Bone marrow (tissue), 2 donors: ENCODE results near the gene HOXB5.

Experiments
- DNase-seq, 2 donors: peaks; one replicate each; lab custom pipeline; 2025; lab: John Stamatoyannopoulos, UW

The HOXB5 gene

DNA sequence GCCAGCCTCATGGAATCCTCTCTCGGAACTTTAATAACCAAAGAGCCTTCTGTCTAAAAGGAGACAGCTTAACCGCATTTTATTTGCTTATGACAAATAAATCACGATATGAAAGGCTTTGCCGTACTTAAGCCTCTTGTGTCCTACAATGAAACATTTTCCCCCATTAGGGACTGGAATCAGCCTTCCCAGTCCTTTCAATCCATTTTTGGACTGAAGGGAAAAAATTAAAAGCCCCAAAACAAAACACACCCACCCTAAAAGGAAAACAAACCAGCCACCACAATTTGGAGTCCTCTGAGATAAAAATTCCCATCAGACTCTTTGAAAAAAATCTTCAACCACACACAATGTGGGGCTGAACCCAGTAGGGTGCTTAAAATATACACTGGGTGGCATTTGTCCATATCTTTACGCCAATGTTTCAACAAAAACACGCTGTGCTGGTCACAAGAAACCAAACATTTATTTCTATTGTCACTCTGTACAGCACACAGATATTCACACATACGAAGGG, 18.5 kb downstream of the HOXB5 start:
- no peak for DNase-seq

DNA sequence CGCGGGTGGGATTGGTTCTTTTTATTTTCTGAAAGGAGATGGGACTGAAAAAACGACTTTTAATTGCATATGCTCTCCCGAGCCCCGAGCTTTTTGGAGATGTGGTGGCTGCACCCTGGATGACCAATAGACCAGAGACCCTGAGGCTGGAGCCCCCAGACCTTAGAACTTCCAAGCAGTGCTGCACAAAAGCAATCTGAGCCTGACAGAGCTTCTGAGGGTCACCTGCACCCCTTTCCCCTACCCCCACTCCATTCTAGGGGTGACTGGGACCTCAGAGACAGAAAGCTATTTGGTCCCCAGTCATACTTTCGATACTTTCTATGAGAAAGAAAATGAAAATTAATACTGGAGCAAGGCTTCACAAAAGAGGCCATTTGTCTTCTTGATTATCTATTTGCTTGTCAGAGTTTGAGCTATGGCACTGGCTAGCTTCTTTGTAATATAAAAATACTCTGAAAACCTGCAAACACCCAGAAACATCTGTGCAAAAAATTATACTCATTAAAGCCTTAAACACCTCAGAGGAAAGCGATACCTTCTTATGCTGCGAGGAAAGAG, 19.0 kb downstream of the HOXB5 start:
- no peak for DNase-seq

DNA sequence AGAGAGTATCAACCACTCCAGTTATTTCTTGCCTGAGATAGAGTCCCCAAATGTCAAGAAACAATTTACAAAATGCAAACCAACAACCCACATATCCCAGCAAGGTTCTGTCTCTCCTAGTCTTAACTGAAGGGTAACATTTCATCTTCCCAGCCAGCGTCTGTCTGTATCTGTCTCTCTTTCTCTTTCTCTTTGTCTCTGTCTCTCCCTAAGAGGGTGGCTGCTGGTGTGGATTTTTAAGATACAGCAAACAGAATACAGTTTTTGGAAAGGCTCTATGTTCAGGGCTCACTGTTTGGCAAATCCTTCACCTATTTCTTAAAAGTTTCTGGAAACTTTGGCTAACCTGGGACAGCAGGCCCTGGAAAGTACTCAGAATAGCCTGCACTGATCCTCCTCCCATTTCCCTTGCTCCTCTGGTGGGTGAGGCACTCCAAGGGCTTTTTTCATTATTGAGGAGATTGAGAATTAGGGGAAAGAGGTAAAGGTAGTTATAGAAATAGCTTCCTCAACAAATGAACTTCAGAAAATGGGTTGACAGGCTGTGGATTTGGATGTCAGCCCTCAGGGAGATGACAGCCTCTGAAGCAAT, 21.7 kb downstream of the HOXB5 start:
- DNase-seq, result no peak

DNA sequence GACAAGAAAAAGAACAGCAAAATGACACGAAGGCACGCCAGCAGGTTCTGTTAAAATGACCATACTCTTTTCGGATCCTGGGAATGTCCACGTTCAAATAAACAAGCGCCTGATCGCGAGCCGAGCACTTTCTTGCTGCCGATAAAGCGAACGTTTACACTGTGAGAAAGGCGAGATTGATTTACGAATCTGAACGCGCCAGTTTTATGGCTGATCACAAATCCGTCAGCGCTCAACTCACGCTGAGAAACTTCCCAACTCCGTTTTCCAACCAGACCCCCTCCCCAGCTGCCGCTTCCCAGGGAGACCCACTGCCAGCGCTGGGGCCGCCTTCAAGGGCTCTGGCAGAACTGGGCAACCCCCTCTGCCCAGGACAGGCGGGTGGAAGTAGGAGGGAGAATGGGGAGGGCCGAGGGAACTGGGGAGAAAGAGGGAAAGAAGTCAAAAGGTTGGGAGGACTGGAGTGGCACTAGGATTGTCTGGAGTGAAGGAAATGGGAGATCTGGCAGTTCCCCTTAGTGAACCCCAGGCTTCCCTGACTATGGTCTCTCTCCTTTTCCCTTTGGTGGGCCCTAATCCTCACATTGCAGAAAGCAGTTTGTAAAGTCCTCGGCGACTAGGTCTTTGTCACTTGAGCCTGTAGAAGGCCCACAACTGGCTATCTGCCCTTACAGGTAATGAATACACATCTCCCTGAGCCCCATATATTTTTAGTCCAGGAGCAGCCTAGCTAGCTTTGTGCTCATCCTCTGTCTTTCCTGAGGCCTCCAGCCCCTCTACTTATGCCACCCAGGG, 22.4 kb downstream of the HOXB5 start:
- DNase-seq, result no peak

DNA sequence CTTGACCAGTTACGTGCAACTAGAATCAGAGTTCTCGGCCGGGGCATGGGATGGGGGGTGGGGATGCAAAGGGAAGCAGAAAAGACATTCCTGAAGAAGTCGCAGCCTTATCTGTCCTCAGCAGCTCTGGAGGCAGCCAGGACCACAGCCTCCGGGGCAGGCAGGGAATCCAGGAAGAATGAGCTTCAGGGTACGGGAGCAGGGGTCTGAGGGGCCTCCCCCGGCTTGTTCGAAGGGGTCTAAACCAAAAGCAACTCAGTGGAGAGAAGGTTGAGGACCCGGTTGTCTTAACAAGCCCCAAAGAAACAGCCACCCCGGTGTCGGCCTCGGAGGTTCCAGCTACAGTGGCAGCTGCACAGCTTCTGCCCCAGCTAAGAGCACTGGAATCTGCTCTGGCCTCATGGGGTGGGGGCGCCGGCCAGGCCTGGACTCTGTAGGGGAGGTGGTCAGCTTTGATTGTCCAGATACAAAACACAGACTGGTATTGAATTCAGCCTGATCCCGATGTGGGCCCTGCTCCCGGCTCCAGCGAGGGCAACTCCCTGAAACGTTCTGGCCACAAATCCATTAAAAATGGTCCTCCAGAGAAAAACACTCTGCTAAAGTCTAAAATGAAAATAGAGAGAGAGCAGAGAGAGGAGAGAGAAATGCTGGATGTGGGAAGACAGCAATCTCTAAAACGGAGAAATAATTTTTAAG, 23.1 kb downstream of the HOXB5 start:
- DNase-seq, result no peak

DNA sequence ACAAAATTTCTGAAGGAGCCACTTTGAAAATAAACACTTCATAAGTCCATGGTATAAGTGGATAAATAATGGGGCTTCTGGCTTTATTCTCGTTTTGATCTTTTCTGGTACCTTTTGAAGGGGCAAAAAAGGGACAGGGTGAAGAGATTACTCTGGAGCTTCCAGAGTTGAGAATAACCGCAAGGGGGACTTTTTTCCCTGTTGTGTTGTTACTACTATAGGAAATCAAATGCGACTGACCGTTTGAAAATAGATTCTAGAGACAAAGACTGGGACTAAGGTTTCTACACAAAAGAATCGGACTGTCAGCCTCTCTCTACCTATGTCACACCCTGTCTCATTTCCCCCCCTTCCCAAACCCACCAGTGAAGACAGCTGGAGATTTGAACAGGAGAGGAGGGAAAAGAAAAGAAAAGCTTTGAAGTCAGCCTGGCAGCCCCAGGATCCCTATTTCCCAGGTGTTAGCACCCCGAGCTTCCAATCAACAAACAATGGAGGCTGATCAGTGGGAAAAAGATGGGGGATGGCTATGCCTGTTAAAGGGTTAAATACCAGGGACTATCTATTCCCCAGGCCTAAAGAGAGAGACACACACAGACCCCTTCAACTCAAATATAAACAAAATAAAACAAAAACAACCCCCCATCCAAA, 23.8 kb downstream of the HOXB5 start:
- DNase-seq, result no peak

DNA sequence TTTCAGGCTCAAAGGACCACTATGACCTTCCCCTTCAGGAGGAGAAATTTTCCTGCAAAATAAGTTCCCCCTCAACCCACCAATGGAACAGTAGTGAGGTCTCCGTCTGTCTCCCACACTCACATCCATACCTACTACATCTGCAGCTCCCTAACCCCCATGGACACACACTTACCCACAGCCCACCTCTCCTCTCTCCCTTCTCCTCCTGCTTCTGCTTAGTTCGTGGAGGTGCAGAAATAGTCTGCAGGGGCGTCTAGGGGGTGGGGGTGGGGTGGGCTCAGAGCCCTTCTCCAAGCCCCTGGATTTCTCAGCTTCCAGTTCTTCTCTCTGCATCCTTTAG, 24.4 kb downstream of the HOXB5 start:
- no peak for DNase-seq

DNA sequence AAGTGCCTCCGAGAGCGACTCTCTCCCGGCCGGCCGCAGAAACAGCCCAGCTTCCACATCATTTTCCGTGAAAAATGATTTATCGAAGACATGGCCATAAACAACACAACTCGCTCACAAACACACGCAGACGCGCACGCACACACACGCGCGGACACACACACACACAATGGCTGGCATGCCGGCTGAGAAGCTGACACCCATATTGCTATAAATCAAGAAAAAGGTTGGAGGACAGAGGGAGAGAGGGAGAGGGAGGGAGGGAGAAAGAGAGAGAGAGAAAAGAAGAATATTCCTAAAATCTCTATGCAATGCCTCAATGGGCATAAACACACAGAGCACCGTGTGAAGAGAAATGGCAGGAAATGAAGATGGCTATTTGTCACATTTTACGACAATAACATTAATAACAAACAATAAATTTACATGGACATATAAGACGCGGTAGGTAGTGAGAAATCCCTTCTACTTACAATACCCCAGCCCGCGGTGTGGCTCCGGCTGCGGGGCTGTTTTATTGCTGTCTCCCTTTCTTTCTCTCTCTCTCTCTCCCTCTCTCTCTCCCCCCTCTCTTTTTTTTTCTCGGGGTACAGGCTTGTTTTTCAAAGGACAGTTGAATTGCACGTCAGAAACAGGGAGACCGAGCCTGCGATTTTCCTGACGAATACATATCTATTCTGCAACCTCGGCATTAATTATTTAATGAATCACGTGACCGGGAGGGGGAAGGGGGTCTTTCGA, 24.9 kb downstream of the HOXB5 start:
- no peak for DNase-seq

DNA sequence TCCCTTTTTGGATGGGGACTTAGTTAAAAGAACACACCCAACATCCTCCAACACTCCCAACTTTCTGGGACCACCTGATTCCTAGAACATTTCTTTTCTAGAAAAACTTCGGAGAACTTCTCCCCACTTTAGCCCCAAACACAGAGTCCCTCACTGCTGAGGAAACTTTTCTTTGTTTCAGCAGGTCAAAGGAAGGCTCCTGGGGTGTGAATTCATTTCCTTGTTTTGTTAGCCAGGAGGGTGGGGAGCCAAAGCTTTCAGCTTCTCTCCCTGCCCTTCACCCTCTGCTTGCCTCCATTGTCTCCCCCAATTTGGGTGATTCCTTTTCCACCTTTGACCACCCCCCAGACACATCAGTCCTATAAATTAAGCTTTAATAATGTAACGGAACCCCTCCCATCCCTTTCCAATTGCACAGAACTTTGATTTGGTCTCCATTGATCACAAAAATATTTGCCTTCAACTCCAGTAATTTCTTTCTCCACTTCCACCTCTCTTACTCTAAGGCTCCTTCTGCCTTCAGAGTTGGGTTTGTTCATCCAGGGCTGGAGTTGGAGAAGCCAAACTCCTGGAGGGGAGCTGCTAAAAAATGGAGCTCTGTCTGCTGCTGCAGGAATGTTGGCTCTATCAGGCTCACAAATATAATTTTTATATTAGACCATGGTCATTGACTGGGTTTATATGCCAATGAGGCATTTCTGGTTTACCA, 25.8 kb downstream of the HOXB5 start:
- DNase-seq, result no peak

DNA sequence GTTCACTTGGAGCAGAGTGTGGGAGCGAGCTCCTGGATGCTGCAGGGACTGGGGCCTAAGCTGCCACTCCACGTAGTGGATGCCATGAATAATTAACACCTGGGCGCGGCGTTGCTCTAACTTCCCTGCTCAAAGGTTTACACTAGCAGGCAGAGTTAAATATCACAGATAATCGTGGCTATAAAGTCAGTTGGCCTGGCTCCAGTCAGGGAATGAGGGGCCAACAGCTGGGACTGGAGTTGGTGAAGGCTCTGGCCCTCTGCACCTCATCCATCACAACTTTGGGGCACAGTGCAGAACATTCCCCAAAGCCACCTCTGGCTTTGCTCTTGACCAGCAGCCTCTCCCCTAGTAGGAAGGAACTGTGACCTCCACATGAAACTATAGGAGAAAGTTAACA, 26.4 kb downstream of the HOXB5 start:
- DNase-seq, result no peak

DNA sequence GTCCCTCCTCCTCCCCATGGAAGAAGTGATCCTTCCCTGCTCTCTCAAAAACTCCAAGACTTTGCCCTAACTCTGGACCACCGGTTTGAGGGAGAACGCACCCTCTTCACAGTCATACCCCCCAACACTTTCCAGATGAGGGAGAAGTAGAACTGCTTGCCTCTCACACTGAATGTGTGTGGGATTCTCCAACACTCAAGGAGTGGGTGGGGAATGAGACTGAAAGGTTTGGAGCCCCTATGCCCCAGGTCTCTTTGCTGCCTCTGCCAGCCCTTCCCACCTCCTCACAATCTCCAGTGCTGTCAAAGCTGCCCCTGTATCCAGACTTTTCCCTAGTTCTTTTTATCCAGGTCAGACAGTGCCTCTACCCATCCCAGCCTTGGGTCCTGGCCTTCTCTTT, 26.9 kb downstream of the HOXB5 start:
- DNase-seq, result no peak

DNA sequence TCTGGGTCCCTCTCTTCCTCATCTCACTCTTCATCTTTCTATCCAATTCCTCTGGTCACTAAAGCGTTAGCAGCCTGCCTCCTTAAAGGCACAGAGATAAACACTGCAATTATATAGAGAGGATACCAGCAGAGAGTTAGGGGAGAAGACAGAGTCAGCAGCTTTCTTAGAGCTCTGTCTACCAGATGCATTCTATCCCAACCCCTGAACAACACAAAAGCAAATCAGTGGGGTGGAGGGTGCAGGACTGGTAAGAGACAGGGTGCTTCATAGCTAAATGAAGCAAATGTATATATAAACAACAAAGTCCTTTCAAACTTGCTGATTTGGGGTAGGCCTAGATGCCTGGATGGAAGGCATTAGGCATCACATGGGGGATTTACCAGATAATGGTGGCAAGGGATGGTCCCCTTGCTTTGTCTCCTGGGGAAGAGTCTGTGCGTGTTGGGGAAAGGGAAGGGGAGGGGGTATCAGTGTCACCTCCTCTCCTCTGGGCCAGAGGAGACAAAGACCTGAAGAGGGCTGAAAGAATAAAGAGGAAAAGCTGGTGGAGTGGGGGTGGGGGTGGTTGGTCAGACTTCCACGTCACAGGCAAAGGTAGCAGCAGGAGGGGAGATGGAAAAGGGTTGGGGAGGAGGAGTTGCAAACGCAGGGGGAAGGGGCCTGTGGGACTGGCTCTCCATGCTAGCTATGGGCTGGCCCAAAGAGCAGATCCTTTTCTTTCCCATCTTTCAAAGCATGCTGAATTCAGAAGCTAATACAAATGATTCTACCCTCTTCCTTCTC, 27.5 kb downstream of the HOXB5 start:
- no peak for DNase-seq

DNA sequence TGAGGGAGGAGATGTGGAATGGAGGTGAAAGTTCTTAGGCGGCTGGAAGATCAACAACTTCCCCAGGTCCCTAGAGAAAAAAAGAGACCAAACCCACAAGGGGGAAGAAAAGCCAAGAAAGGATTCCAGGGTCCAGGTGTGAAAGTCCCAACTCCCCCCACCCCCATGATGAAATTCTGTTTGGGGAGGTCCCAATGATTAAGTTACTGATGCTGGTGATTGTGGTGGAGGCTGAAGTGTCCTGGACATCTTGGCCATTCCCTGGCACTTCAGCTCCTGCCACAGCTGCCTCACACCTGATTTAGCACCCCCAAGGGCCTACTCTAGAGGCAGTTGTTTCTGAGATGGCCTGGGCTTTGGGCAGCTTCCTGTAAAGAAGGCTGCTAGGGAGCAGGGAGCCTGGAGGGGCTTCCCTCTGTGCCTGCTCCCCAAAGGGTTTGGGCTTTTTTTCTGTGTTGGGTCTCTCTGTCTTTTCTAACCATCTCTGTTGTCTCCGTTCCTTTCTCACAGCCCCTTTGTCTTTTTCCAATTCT, 28.5 kb downstream of the HOXB5 start:
- no peak for DNase-seq

DNA sequence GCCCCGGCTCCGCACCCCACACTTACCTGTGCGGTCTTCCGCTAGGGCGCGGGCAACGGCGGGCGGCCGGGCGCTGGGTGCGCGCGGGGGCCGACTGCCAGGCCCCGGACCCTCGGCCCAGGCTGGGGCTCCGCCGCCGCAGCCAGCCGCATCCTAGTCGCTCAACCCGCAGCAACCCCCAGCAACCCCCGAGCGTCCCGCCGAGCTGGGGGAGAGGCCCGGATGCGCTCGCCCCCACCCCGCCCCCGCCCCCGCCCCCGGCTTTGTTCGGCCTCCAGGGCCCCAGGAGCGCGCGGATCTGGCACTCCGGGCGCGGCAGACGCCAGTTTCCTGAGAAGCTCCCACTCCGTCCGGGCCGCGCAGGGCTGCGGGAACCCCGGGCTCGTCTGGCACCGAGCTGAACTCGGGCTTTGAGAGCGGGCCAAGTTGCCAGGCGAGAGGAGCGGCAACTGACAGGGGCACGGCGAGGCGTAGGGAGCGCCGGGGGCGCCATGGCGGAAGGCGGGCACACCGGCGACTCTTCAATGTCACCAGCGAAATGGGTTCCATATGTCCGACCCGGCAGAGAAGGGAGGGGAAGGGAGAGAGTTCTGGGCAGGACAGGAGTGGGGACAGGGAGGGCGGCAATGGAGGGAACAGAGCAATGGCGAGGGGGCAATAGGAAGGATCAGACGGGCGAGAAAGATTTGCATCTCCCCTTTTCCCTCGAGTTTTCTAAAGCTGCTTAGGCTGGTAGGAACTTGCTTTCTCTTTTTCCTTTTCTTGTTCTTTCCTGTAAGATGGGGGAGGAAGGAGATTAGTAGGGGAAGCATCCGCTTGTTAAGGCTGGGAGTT, 29.2 kb downstream of the HOXB5 start:
- no peak for DNase-seq

DNA sequence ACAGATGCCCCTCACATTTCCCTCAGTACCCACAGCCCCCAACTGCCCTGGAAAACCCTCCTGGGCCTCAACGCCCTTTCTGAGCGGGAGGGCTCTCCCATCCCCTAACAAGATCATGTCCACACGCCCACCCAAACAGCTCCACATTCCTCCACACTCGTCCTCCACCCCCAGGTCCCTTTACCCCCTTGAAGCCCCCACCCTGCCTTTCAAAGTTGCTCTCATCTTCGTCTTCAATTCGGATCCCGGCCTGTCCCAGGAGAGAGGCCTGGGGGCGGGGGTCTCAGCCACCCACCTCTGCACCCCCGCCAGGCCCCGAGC, 29.8 kb downstream of the HOXB5 start:
- DNase-seq, result no peak

DNA sequence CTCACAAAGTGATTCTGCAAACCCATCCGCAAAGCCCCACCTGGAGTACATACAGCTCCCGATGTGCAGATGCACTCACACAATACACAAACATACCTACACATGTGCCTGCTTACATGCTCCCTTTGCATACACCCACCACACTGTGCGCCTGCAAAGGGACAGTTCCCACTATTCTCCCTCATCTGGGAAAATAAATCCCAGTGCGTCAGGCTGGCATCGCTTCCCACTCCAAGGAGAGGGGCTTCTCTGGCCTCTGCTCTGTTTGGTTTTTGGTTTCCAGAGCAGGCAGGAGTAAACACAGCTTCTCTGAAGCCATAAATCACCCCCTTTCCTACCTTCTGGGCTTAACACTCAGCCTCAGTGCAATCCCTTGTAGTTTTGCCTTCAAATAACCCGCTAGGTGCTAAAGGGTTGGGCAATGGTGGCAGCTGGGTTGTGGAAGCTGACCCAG, 30.2 kb downstream of the HOXB5 start:
- DNase-seq, result no peak

DNA sequence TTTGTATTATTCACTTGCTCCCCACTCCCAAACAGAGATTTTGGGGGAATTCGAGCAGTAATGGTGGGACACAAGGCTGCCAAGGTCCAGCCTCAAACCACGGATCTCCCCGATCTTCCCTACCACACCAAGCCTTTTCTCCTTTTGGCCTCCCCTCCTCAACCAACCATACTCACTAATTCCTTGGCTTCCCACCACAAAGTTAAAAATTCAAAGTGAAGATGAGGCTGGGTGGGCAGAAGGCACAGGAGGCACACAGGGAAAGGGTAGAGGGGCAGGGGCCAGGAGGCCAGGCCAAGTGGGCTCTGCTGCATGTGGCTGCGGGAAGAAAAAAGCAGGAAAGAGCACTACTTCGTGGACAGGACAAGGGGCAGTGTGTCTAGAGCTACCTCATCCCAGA, 30.6 kb downstream of the HOXB5 start:
- no peak for DNase-seq

DNA sequence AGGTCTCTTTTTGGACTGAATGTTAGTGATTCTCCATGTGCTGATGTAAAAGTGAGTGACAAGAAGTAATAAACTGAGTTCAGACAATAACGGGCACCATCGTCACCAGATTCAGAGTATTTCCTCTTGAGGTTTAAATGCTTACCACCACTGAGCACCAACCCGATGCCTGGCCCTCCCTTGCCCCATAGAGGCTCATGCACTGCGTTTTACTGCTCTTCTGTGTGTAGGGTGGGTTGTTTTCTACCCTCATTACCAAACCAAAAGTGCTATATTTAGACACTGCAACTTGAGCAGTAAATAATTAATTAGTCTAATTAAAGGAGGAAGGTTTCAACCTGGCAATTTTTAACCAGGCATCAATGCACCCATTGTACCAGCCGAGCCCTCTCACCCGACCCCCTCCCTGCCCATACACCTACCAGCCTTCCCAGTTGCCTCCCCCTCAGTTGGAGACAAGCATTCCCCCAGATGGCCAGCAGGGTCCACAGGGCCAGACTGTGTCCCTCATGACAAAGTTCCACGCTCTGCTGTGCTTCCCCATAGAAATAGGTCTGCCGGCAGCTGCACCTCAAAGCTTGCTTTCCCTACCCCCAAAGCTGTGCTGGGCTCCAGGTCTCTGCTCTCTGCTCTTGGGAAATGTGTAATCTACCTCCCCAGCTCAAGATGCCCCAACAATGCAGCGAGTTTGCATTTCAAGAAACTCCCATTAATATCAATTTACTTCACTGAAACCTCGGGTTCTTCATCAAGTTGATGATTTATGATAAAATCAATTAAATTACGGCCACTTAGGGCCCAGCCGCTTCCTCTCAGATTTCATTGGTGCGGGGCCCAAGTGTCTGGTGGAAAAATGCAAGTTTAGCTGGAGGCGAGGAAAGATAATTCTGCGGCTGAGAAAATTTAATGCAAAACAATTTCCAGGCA, 31.4 kb downstream of the HOXB5 start:
- no peak for DNase-seq
